Fibroblast of skin of left quadriceps (primary cell): ENCODE results near the gene TMEM45B.
"Not testable (repeated sequence)": the region's sequence is repeated elsewhere in the genome, so short reads cannot be mapped to it uniquely, and the experiment has no call there.

ENCODE experiments used
- DNase-seq, 2 experiments: peaks; one replicate each; pipeline ENCODE4 v3.0.0-alpha.2; 2013; ENCODE audit warnings: low read depth in 2 of 2

TMEM45B gene

GRCh38 chr11:129815596-129816461 is at the start of gene TMEM45B:
TSS of gene TMEM45B (plus strand) at chr11:129815848. CDS start at chr11:129852483, 36,635 bp downstream.
- no peak for DNase-seq

GRCh38 chr11:129766898-129767604 is 48.6 kb upstream of the TMEM45B start:
- DNase-seq = no peak

- DNase-seq = no peak
These were observed 47.8 kb upstream of the TMEM45B start for GRCh38 chr11:129767827-129768226.

GRCh38 chr11:129768356-129768755 is 47.3 kb upstream of the TMEM45B start:
- DNase-seq = no peak

- DNase-seq = no peak
These were observed 46.6 kb upstream of the TMEM45B start for GRCh38 chr11:129769059-129769458.

- no peak for DNase-seq
These were observed 44.7 kb upstream of the TMEM45B start for GRCh38 chr11:129770993-129771392.

DNA sequence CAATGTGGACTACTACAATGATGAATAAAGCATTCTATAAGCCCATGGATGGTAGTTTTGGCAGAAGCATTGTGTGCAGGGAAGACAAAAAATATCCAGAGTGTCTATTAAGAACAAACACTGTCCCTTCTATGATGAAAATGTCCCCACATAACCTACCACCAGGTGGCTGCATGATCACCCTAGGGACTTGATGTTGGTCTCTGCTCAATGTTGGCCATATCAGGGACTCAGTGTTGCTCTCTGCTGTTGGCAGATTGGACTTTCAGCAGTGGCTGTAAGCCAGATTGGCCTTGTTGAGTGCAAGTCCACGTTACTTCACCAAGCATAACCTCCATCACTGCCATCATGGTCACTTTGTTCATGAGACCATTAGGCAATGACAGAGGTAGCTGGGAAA is 44.2 kb upstream of the TMEM45B start:
- DNase-seq = not testable (repeated sequence)

DNA sequence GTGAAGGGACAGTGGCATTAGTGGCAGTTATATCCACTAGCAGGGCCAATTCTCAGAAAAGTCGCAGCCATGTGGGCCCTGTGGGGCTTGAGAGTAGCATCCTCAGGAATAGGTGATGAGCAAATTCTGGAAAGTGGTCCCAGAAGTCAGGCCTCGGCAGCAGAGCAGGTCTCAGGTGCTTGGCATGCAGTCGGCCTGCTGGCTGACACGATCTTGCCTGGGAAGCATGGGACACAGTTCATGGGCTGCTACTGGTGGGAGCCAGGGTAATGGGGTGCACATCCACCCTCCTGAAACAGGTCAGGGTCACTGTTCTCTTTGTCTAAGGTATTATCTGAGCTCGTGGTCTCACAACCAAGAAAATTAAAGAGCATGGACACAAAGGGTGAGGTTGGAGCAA is 36.8 kb upstream of the TMEM45B start:
- DNase-seq = no peak

GRCh38 chr11:129779342-129779741 is 36.3 kb upstream of the TMEM45B start:
- no peak for DNase-seq

DNA sequence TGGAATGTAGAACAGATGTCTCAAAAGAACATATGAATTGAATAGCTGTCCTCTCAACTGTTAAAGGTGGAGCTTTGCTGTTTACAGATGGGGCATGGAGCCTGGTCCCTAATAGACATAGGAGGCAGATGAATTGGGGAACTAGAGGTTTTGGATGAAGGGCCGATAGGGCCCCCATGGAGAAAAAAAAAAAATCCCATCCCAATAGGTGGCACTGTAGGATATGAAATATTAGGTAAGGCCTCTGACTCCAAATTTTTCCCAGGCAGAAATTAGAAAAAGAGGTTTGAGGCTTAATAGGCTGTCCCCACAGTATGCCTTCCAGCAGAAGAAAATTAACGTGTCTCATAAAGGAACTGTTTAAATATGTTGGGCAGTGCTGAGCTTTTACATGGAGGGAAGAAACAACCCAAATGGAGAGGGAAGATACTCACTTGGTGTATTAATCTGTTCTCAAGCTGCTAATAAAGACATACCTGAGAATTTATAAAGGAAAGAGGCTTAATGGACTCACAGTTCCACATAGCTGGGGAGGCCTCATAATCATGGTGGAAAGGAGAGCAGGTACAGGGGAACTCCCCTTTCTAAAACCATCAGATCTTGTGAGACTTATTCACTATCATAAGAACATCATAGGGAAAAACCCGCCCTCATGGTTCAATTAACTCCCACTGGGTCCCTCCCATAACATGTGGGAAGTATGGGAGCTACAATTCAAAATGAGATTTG is 30.1 kb upstream of the TMEM45B start:
- DNase-seq = no peak

GRCh38 chr11:129786112-129786416 is 29.6 kb upstream of the TMEM45B start:
- DNase-seq = not testable (repeated sequence)

DNA sequence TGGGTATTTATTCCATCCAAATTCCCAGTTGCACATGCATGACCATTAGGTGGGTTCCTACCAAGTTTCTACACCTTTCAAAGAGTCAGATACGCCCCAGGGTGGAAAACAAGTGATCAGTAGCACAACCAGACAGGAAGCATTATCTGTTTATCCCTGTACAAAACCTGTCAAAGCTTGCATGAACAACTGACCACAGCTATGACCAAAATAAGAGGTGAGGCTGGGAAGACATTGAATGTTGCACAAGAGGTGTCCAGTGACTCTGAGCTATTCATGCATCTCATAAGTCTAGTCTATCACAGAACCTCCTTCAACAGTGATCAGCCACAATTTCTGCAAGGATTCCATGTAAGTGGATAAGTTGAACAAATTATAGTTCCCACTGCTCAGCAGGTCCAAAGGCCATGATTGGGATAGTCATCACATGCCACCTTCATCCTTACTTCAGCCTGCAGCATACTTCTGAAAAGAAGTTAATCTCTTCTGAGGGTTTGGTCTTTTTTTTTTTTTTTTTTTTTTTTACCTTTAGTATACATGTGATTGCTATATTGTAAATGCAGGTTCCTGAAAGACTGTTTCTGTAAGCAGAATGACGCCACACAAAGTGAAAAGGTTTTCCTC is 28.0 kb upstream of the TMEM45B start:
- no peak for DNase-seq

DNA sequence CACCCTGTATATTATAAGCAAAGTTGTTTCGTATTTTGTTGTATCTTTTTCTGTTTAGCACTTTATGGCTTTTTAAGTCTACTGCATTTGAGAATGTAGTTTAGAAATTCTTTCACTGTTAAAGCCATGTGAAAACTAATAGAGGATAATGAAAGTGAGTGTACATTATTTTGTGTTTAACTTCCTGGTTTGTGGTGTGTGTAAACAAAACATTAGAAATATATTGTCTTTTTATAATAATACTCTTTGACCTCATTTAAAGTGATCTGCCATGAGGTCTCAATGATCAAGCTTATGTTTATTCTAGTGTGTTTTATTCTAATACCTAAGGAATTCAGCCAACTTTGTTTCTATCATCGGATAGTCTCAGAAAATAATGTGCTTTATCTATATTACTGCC is 27.4 kb upstream of the TMEM45B start:
- DNase-seq = no peak

DNA sequence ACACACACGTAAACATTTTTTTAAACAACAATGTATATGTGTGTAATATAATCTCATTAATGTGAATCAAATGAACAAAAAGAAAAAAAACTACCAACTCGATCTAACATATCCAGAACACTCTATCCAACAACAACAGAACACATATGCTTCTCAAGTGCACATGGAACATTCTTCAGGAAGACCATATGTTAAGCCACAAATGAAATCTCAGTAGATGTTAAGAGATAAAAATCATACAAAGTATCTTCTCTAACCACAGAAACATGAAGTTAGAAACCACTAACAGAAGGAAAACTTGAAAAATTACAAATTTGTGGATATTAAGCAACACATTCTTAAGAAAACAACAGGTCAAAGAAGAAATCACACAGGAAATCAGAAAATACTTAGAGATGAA is 25.5 kb upstream of the TMEM45B start:
- no peak for DNase-seq

- DNase-seq = no peak
These were observed 24.1 kb upstream of the TMEM45B start for GRCh38 chr11:129791515-129791914.

DNA sequence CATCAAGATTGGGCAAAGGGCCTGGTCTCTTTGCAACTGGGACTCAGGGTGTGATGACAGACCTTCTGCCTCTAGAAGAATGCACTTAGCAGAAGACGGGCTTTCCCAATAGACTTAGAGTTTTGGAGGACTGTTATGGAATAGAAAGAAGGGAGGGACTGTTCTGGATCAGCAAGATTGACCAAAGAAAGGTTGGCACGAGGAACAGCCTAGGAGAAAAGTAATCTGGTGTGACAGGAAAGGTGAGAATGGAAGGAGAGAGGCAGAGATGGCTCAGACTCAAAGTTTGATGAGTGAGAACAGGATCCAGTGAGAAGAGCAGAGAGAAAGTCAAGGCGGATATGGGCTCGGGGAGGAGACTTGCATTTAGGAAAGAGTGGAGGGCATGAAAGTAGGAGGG is 23.0 kb upstream of the TMEM45B start:
- DNase-seq = no peak

DNA sequence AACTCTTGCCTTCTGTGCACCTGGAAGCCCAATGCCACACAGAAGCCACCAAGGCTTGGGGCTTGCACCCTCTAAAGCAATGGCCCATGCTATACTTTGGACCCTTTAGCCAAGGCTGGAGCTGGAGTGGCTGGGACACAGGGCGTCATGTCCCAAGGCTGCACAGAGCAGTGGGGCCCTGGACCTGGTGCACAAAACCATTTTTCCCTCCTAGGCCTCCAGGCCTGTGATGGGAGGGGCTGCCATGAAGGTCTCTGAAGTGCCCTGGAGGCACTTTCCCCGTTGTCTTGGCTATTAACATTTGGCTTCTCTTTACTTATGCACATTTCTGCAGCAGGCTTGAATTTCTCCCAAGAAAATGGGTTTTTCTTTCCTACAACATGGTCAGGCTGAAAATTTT is 20.6 kb upstream of the TMEM45B start:
- no peak for DNase-seq

DNA sequence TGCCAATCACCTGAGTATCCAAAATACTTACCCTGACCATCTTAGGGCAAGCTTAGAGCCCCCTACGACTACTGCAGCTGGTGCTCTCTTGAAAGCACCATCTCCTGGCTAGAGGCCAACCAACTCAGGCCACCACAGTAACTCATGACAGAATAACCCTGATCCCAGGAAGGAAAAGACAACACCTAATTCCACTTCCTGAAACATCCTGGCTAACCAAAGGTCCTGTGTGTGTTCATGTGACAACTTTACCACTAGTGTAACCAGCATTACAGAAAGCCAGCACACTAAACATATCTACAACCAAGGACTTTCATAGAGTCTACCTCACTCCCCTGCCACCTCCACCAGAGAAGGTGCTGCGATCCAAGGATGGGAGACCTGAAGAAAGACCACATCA is 17.4 kb upstream of the TMEM45B start:
- DNase-seq = no peak

GRCh38 chr11:129800162-129800561 is 15.5 kb upstream of the TMEM45B start:
- DNase-seq = not testable (repeated sequence)

GRCh38 chr11:129800655-129801054 is 15.0 kb upstream of the TMEM45B start:
- no peak for DNase-seq

GRCh38 chr11:129803533-129803932 is 12.1 kb upstream of the TMEM45B start:
- no peak for DNase-seq

DNA sequence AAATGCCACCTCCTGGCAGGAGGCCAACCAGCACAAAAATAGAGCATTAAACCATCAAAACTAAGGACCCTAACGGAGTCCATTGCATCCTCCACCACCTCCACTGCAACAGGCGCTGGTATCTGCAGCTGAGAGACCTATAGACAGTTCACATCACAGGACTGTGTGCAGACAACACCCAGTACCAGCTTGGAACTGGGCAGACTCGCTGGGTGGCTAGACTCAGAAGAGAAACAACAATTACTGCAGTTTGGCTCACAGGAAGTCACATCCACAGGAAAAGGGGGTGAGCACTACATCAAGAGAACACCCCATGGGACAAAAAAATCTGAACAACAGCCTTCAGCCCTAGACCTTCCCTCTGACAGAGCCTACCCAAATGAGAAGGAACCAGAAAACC is 11.6 kb upstream of the TMEM45B start:
- DNase-seq = no peak
